T47D (cell line): ENCODE data around the gene IMPA2.

Source experiments
- DNase-seq, 2 experiments: peaks; one replicate each; pipeline versions ENCODE4 v3.0.0 to v3.0.0-alpha.2; 2011 to 2012; ENCODE audit warnings: low read depth in 1 of 2, low spot score in 1 of 2
- JUND ChIP-seq: IDR thresholded peaks from 2 replicates; pipeline ENCODE4 v1.6.1; 2012; ENCODE audit warnings: low read depth
- in situ Hi-C: cut with HindIII; loops from 2 replicates; pipeline ENCODE4 v1.10.0; 2016; ENCODE audit warnings: low sequenced_read_pairs, low pct_unique_long_range_greater_than_20kb

IMPA2 gene

DNA sequence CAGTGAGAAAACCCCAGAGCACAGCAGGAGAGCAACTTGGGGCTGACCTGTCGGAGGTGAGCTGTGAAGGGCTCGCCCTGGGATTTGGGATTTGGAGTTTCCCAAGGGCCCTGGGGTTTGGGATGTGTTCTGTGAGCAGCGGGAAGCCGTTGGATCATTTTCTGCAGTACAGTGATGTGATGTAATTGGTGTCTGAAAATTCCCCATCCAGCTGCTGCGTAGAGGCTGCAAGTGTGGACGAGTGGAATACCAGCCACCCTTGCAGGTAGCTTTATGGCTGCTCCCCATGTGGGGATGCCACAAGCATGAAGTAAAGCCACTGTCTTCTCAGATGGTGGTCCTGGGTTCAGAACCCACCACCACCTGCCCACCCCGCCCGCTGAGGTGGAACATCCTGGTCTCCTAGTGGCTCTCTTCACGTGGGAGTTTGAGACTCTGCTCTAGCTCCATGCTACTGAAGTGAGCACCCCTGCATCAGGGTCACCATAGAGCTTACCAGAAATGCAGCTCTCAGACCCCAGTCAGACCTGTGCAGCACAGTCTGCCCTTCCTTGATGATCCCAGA is 15.0 kb downstream of the IMPA2 start:
- in situ Hi-C loops = no loop called here
- TF ChIP-seq JUND = no peak
- DNase-seq = no peak

DNA sequence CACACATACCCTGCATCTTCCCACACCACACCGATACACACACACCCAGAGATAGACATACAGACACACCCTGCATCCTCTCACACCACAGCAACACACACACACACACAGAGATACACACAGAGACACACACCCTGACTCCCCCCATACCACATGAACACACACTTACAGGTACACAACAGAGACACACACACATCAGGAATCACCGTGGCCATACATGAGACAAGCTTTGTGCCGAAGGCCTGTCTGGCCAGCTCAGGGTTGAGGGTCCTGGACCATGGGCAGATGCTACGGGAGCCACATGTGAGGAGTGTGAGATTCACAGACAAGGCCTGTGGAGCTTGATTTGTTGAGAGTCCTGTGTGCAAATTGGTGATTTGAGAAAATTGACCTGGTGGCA is 15.6 kb downstream of the IMPA2 start:
- no peak for TF ChIP-seq JUND
- in situ Hi-C loops = no loop called here
- no peak for DNase-seq

DNA sequence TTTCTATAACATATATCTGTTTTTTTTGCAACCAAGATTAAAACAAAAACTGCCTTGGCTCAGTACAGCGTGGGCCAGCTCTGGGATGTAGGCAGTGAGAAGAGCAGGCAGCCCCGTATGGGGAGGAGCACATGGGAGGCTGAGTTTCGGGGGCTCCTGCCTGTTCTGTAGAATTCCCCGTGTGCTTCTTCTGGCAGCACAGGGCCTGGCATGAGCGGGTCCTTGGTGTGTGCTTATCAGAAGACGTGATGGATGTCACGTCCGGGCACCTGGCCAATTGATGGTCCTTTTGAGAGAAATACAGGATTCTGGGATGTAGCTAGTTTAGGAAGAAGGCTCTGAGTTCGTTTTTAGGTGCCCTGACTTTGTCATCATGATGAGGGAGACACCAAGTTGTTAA is 16.2 kb downstream of the IMPA2 start:
- DNase-seq = no peak
- in situ Hi-C loops = no loop called here
- no peak for TF ChIP-seq JUND

DNA sequence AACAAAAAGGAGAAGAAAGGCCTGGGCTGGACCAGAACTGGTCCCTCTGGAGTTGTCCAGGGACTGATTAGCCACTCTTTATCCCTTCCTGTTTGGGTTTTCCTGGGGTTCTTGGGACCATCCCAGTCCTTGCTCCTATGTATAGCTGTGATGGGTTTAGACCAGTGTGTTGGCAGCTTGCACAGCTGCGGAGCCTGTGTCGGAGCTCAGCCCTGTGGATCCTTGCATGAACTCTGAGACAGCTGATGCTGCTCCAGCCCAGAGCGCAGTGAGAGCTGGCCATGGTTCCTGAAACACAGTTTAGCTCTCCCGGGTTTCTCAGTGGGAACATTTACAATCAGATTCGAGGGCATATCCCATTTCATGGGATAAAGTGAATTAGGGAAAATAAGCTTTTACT is 16.9 kb downstream of the IMPA2 start:
- in situ Hi-C loops = no loop called here
- TF ChIP-seq JUND = no peak
- DNase-seq = no peak

DNA sequence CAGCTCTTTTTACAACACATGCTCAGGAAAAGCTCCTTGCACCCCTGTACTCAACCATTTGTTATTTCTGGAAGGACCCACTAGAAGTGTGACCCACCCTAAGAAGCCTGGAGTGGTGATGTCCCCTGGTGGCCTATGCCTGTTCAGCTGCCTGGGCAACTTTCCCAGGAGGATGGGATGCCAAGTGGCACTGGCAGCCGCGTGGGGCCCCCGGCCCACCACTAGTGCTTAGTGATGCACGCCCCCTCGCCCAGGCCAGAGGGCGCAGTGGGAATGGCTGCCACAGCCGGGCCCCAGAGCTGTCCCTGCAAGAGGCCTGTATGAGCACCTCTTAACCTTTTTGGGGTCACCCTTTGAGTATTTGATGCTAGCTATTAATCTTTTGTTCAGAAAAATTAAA is 18.1 kb downstream of the IMPA2 start:
- no peak for TF ChIP-seq JUND
- in situ Hi-C loops = no loop called here
- no peak for DNase-seq

DNA sequence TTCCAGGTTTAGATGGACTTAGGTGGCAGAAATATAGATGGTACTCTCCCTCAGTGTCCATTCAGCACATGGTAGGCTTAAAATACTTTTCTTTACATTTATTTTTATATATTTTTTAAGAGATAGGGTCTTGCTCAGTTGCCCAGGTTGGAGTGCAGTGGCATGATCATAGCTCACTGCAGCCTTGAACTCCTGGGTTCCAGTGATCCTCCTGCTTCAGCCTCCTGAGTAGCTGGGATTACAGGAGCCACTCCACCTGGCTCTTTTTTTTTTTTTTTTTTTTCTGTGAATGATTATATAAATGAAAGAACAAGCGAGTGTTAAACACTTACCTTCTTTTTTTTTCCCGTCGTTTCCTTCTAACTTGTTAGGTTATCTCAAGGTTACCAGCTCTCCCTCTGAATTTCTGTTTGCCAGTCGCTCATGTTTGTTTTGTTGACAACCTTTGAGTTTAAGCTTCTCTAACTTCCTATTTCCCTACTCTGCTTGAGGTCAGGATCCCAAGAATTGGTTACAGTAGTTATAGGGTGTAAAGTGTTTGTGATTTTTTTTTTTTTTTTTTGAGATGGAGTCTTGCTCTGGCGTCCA is 18.9 kb downstream of the IMPA2 start:
- in situ Hi-C loops = no loop called here
- no peak for TF ChIP-seq JUND
- no peak for DNase-seq

DNA sequence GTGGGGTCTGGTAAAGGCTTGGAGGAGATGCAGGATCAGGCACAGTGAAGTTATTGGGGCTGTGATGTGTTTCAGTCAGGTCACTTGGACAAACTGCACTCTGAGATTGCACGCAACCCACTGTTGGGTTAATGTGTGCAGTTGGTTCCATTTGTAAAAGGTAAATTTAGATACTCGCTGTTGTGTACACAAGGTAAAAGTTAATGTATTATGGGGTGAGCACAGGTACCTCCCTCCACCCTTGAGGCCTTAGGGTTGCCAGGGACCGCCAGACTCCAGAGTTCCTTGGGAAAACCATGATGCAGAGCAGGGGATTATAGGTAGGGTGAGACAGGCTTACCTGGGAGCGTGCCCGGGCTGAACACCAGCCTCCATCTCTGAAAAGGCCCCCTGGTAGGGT is 20.1 kb downstream of the IMPA2 start:
- in situ Hi-C loops = no loop called here
- DNase-seq = no peak
- no peak for TF ChIP-seq JUND

DNA sequence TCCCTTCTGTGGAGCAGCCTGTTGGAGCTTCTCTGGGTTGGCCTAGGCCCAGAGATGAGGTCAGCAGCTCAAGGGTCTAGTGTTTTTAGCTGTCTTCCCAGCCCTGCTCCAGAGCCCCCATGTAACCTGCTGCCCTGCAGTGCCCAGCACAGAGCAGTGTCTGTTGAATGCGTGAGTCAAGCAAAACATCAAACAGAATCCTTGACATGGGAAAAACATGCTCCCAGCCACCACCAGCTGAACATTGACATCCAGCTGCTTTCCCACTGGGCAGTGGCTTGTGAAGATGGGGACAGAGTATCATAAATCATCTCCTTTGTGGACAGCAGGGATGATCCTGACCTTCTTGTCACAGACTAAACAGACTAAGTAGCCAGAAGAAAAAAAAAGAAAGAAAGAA is 22.6 kb downstream of the IMPA2 start:
- DNase-seq = no peak
- no peak for TF ChIP-seq JUND
- in situ Hi-C loops = no loop called here

DNA sequence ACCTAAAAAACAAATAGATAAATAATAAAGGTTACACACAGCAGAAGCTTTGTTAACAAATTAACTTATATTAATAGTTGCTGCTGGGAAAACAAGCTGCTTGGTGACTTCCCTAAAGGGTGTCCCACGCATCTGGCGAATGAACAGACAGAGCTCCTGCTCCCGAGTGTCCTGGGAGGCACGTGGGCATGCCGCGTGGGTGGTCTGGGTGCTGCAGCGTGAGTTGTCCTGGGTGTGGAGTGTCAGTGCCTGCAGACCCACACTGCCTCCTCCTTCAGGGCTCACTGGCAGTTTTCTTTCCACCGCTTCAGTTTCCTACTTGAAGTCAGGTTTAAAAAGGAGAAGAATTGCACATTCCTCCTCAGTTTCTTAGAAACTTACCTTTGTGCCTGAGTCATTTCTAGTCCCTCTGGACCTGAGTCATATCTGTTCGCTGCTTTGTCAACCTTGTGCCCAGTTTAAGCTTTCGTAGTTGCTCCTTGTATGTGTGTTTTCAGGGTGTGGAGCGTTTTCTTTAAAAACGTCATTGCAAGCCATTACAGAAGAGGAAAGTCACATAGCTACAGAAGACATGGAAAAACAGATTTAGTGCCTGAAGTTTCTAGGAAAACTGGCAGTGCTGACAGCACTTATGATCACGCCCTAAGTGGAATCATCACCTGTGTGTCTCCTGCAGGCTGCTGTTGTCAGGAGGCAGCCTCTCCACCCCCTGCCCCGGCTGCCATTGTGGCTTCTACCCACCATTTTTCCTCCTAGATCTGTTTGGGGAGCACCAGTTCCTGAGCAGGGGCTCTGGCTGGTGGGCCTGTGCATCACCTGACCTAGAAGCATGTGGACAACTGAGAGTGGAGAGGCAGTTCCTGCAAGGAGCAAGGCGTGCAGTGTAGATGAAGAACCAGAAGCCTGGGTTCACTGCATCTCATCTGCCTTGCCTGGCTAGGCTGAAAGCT is 24.5 kb downstream of the IMPA2 start:
- TF ChIP-seq JUND = no peak
- in situ Hi-C loops = no loop called here
- DNase-seq = no peak

DNA sequence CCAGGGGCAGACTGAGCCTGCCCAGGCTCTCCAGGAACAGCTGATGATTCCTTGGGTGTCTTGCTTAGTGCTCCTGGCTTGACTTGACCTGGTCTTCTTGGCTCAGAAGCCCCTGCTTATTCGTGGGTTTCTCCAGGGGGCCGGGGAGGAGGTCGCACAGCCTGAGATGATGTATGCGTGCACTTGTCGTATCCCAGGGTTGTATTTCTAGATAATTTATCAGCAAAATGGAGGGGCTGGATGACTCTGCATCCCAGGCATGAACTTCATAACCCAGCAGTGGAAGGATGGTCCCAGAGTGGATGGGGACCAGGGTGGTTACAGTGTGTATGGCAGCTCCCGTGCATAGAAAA is 25.2 kb downstream of the IMPA2 start:
- in situ Hi-C loops = no loop called here
- DNase-seq = no peak
- no peak for TF ChIP-seq JUND

DNA sequence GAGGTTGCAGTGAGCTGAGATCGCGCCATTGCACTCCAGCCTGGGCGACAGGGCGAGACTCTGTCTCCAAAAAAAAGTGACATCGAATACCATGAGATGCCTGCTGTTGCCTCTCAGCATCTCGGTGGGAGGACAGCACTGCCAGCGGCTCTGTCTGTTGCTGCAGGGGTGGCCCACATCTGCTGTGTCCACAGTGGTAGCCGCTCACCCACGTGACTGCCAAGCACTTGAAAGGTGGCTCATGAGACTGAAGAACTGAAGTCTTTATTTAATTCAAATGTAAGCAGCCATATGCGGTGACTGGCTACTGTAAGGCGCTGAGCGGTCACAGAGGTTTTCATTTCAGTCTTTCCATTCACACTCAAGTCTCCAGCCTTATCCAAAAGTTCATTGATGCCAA is 25.8 kb downstream of the IMPA2 start:
- DNase-seq = no peak
- TF ChIP-seq JUND = no peak
- in situ Hi-C loops = no loop called here

DNA sequence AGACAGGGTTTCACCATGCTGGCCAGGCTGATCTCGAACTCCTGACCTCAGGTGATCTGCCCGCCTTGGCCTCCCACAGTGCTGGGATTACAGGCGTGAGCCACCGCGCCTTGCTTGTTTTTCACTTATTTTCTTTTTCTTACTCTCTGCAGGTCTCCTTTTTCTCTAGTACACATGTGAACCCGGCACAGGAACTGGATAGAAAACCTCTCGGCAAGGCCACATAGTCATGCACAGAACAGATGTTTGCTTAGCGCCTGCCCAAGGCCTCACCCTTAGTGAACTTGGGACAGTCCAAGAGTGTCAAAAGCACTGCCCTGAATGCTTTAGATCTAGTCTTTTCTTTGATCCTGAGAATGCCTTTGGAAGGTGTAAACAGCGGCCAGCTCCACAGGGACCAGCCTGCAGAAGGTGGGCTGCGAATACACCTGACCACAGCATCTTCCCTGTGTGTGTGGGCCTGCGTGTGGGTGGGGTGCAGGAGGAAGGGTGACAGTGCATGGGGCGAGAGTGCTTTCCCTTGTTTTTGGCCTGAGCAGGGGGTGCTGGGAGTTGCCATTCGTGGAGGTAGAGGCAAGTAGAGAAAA is 27.0 kb downstream of the IMPA2 start:
- TF ChIP-seq JUND = no peak
- in situ Hi-C loops = no loop called here
- DNase-seq = no peak
